HG03442 (cell line): Measurements from ENCODE around the gene SPEM2.

Experiments used
- ATAC-seq: cut with Tn5 transposase; IDR thresholded peaks from one replicate; pipeline ENCODE4 v1.9.1; 2021; ENCODE audit warnings: mild to moderate bottlenecking, moderate library complexity; ENCODE audit not compliant: unreplicated experiment

SPEM2 gene

DNA sequence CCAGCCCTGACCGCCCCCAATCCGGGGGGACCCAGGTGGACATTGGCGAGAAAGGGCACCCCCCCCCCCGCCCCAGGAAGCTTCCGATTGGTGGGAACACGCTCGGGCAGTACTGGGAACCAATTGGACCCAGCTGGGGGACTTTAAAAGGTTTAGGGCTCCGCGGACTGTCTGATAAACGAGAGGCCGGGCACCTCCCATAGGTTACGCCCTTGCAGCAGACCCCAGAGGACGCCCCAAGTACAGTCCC lies 21.8 kb upstream of the SPEM2 start:
- ATAC-seq = no peak

DNA sequence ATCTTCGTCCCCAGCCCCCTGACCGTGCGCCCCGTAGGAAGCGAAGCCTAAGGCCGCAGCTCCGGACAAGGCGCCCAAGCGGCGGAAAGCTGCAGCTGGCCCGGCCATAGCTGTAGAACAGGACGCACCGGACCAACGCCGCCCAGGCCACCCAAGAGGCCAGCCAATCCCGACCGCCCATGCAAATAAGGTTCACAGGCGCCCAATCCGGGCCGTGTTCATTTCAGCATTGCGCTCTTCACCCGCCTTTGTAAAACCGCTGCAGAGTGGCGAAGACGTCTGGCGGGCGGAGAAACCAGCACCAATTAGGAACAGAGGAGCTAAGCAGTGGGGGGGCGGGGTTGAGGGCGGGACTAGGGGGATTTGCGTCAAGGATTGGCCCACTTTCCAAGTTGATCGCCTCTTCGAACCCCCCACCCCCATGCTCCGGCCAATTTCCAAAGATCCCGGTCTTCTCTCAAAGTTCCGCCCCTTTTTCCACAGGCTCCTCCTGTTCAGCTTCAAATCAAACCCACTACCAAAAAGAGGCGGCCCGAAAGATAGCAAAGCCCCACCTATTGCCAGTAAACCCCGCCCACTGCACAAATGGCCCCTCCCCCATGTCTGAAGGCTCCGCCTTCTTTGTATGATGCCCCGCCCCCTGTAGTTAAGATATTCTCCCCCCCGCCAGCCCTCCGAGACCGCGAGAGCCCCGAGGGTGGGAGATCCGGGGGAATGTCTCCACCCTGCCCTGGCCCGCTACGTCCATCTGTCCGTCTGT lies 21.3 kb upstream of the SPEM2 start, which contains the start of gene TMEM256:
Gene TMEM256 (minus strand): TSS at position 121 of the 760 bp plus-strand sequence. CDS start 13 bp downstream, at position 108.
- ATAC-seq = peak; percentile 88

DNA sequence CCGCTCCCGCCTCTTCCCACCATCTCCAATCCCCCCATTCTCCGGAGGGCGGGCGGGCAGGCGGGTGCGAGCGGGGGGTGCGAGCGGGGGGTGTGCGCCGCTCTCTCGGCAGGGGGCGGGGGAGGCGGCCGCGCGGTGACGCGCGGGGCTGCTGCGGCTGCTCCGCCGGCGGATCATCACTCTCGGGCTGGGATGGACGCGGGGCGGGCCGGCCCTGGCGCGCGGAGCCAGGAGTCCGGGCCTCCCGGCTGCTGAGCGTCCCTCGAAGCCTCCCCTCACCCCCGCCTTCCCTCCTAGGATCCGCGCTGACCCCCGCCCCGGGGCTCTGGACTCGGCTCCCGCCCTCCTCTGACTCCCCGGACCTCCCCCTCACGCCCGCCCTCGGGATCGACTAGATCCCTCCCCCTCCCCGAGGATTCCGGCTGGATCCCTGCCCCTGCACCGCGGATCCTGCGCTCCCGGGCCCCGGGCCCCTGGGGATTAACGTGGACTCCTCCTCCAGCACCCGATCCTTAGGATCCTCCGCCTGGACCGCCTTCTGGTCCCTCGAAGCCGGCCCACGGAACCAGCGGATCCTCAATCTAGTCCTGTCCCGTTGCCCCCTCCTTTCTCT lies 20.6 kb upstream of the SPEM2 start:
- ATAC-seq = no peak

DNA sequence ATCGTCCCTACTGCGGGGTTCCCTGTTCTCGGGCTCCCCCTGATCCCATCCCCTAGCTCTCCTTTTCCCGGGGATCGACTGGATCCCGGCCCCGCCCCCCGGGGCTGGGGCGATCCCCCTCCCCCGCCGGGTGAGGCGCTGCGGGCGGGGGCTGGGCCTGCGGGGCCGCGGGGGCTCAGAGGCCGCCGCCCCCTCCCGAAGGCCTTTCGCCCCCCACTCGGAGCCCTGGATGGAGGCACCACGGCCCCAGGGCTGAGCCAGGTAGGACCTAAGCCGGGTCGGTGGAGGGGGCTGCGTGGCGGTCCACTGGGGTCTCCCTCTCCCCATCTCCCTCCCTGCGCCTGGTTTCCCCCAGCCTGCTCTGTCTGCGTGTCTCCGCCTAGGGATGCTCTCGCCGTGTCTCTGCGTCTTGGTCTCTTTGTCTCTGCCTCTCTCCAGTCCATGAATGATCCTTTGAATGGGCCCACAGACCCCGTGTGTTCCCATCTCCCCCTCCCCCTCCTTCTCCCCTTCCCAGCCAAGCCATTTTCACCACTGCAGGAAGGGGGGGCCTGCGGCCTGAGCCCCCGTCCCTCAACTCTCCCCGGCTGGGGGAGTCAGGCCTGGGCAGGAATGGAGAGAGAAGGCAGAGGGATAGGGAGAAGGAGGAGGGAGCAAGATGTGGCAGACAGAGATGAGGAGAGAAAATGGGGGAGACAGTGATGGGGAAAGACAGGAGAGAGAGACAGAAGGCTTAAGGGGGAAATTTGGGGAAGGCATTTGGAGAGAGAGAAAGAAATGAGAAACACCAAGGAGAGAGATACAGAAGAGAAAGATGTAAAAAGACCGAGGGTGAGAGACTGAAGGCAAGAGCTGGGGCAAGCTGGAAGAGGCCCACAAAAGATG lies 19.8 kb upstream of the SPEM2 start:
- no peak for ATAC-seq

DNA sequence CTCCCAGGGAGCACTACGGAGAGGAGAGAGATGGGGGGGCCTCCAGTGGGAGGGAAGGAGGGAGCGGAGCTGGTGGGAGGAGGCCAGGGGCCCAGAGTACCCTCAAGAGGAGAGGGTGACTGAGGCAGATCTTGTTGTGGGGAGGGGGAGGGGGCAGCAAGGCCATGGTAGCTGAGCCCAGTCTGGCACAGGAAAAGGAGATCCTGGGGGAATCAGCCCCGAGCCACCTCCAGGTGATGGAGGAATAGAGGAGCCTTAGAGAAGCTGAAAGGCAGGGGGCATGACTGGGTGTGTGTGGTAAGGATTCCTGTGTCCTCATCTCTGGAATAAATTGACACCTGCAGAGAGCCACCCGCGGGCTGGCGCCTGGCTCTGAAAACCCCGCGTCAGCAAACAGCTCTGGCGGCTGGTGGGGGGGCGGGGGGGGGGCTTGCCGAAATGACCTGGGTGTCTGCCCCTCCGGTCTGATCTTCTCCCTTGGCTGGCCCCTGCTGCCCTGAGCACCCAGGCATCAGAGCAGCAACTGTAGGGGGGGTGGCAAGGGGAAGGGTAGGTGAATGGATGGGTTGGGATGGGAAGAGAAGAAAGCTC lies 19.1 kb upstream of the SPEM2 start:
- no peak for ATAC-seq

DNA sequence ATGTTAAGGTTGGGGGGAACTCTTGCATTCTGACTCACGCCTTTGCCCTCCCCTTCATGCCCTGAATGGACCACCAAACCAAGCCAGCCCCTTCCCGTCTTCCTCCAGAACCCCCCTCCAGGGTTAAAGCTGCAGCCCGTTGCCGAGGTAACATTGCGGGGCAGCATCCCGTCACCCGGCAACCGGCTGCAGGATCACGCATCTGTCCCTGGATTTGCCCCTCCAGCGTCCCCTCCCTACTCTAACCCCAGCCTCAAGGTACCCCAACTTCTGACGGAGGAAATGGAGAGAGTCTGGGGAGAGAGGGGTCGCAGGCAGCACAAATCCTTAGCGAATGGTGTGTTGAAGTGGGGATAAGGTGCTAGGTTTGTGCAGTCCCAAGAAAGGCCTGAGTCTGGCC lies 18.3 kb upstream of the SPEM2 start:
- no peak for ATAC-seq

DNA sequence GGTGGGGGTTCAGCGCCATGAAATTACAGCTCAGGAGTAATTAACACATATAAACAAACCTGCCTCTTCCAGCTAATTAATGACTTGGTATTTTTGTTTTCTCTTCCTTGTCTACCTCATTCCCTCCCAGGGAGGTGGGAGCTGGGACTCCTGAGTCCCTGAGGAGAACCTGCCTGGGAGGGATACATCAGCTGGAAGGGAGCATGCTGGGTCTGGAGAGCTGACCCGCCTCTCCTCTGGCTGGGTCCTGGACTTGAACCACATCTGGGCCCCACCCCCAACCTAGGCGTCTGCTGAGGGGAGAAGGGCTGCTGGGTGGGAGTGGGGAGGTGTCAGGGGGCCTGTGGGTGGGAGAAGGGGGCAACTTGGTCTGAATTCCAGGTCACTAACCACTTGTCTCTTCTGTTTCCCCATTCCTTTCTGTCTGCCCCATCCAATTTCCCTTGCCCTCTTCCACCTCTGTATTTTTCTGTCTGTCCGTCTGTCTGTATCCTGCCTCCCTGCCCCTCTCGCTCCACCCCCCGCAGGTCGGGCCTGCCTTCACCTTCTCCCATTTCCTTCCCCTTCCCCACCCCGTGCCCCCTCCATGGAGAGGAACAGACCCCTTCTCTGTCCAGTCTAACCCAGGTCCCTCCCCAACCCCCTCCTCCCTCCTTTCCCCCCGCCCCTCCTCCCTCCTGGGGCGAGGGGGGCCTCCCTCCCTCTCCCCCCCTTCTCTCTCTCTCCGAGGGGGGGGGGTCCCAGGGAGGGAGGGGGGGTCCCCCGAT lies 17.7 kb upstream of the SPEM2 start, which contains the start of gene NLGN2:
Gene NLGN2 (plus strand): TSS at position 361 of the 767 bp plus-strand sequence. CDS start 411 bp downstream, outside the sequence.
- no peak for ATAC-seq

DNA sequence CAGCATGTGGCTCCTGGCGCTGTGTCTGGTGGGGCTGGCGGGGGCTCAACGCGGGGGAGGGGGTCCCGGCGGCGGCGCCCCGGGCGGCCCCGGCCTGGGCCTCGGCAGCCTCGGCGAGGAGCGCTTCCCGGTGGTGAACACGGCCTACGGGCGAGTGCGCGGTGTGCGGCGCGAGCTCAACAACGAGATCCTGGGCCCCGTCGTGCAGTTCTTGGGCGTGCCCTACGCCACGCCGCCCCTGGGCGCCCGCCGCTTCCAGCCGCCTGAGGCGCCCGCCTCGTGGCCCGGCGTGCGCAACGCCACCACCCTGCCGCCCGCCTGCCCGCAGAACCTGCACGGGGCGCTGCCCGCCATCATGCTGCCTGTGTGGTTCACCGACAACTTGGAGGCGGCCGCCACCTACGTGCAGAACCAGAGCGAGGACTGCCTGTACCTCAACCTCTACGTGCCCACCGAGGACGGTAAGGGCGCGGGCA lies 17.1 kb upstream of the SPEM2 start:
- ATAC-seq = no peak

DNA sequence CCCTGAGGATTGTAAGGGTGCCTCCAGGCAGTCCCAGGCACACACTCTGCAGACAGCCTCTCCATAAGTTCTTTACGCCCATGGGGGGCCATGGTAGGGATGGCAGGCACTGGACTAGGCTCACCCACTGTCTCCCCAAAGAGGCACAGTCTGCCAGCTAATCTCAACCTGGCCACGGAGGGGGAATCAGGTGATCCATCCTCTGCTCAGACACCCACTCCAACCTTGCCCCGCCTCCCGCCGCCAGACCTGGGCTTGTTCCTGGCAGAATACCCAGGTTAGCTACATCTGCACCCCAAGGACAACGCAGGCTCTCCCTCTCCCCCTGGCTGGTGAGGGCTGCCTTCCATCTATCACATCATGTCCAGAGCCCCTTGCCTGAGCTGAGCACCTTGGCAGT lies 16.6 kb upstream of the SPEM2 start:
- ATAC-seq = no peak

DNA sequence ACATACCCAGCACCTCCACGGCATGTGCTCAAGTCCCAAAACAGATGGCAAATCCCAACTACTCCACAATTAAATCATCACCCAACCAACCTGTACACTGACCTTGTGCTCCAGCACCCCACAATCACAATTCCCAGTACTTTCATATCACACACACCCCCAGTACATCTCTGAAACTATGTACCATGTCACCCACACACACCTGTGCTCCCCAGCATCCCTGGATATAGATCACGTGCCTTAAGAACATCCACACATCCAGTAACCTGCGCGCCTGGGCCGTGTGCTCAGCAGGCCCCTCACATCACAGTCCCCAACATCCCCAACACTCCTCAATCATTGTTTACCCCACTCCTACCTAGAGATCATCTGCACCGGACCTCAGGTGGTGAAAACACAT lies 15.7 kb upstream of the SPEM2 start:
- ATAC-seq = no peak

DNA sequence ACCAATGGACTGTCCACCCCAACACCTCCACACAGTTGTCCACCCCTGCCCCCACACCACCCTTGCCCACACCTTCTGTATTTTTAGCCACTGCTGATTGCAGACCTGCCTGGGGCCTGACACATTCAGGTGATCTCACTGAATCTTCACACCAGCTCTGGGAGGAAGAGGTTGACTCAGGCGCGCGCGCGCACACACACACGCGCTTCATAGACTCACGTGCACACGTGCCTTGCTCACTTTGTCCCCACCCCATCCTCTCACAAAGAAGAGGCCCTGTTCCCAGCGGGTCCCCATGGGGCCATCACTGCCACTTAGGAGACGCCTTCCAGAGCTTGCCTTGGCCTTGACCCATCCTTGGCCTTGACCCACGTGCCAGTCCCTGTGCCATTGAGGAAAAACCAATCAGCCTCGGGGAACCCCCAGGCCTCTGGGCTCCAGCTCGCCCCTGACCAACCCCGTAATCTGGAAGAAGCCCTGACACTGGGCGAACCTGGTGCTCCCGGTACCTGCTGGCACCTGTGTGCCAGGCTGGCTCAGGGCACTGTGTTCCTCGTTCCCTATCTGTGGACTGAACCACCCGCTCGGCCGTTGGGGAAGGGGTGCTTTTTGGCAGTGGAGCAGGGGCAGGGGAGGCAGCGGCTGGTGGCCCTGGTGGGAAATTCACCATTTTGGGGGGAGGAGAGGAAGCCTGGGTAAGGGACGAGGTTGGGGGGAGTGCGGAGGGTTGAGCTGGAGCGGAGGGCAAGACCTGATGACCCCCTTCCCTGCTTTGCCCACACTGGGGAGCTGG lies 14.6 kb upstream of the SPEM2 start:
- ATAC-seq = no peak

DNA sequence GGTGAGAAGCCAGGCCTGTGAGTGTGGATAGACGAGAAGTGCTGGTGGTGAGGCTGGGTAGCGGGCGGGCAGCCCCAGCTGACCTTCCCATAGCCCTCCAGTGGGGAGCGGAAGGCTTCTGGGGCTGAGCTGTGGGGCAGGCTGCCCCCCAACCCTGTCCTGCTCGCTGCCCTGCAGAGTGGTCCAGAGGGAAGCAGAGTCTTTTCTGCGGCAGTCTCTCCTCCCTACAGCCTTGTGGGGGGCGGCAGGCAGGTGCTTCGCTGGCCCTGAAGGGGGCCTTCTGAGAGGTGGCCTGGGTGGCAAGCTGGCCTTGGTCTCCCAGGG lies 14.0 kb upstream of the SPEM2 start:
- no peak for ATAC-seq

DNA sequence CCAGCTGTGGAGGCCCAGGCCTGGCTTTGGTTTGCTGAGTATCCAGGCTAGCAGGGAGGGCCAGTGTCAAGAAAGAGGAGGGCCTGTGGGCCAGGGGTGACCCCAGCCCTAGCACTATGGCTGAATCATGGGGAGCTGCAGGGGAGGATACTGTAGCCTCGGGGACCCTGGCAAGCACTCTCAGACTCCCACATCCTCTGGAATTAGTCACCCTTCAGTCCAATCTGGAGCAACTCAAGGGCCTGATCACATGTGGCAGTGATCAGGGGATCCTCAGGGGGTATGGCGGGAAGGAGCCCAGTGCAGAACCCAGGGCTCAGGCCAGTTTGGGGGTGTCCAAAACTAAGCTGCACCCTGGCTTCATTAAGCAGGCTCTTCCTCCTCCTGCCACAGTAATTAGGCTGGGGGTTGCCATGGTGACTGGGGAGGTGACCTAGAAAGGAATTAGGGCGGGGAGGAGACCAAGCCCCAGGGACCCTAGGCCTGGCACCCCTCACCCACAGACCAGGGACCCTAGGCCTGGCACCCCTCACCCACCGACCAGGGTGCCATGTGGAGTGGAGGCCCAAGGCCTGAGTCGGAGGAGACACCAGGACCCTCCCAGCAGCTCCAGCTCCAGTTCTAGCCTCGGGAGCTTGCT lies 11.9 kb upstream of the SPEM2 start:
- ATAC-seq = no peak

DNA sequence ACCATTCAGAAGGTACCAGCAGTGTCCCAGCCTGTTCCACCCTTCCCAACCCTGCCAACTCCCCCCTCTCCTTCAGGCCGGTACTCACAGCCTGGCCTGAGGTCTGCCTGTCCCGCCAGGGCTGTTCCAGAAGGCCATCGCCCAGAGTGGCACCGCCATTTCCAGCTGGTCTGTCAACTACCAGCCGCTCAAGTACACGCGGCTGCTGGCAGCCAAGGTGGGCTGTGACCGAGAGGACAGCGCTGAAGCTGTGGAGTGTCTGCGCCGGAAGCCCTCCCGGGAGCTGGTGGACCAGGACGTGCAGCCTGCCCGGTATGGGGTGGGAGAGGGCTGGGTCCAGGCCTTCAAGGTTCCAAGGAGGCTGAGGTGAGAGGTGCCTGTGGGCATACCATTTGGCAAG lies 10.6 kb upstream of the SPEM2 start:
- ATAC-seq = no peak

DNA sequence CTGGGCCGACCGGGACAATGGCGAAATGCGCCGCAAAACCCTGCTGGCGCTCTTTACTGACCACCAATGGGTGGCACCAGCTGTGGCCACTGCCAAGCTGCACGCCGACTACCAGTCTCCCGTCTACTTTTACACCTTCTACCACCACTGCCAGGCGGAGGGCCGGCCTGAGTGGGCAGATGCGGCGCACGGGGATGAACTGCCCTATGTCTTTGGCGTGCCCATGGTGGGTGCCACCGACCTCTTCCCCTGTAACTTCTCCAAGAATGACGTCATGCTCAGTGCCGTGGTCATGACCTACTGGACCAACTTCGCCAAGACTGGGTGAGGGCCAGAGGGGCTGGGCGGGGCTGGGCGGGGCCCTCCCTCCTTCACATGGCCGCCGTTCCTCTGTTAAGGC lies 9.6 kb upstream of the SPEM2 start:
- ATAC-seq = no peak

DNA sequence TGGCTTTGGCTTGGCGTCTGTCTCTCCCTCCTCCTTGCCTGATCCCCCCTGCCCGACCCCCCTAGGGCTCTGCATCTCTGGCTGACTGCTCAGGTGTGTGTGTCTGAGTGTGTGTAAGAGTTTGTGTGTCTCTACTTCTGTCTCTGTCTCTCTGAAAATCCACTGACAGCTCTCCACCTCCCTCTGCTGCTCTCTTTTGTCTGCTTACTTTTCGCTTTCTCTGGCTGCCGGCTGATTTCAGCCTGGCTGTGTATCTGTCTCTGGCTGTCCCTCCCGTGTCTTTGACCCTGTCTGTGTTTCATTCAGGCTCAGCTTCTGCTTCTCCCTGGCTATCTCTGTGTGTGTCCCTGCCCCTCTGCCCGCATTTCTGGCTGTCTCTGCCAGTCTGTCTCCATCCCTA lies 9.1 kb upstream of the SPEM2 start:
- ATAC-seq = no peak

DNA sequence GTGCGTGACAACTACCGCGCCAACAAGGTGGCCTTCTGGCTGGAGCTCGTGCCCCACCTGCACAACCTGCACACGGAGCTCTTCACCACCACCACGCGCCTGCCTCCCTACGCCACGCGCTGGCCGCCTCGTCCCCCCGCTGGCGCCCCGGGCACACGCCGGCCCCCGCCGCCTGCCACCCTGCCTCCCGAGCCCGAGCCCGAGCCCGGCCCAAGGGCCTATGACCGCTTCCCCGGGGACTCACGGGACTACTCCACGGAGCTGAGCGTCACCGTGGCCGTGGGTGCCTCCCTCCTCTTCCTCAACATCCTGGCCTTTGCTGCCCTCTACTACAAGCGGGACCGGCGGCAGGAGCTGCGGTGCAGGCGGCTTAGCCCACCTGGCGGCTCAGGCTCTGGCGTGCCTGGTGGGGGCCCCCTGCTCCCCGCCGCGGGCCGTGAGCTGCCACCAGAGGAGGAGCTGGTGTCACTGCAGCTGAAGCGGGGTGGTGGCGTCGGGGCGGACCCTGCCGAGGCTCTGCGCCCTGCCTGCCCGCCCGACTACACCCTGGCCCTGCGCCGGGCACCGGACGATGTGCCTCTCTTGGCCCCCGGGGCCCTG lies 8.3 kb upstream of the SPEM2 start:
- no peak for ATAC-seq

DNA sequence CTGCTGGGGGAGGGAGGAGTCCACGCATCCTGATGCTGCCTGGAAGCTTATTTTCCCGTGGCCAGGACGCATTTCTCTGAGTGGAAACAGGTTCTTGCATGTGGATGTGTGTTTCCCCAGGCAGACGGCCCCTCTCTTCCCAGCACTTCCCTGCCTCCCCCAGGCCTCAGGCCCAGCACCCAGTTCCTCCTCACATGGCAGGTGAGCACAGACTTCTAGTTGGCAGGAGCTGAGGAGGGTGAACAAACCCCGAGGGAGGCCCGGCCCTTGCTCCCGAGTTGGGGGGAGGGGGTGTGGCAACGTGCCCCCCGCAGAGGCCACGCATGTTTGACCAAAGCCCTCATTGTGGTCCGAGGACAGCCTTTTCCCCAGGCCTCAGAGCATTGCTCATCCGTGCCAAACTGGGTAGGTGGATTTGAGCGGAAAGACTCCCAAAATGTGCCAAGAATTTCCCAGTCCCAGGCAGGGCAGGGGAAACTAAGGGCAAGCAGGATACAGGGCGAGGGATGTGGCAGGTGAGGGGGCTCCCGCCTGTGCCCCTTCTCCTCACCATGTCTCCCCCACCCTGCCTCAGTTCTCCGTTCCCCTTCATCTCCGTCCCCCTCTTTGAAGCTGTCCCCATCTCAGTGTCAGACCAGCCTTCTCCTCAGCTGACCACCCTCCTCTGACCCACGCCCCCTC lies 6.8 kb upstream of the SPEM2 start:
- no peak for ATAC-seq
